ENCODE data around the gene ABHD6. TPM values are rescaled to one million over a fixed set of nuclear protein-coding genes. Genes with fewer than 3 reads are reported as not detected.

The ABHD6 gene
- total RNA-seq, 1 experiment from 2014 or later: 2.2 TPM

- Histone ChIP-seq H2BK5ac (ENCODE audit: insufficient read length, low read length) (no peak overlapping the region), H2BK12ac (ENCODE audit: insufficient read length, low read depth, low read length) (no peak overlapping the region), H3K4ac (ENCODE audit: low read depth, low read length) (no peak overlapping the region), H3K23me2 (ENCODE audit: insufficient read length, low read depth, low read length, poor library complexity, severe bottlenecking) (no peaks in the 10 kb centered on the region), H3K23ac (ENCODE audit: insufficient read length, low read depth, low read length) (no peak overlapping the region), H2AK5ac (ENCODE audit: insufficient read length, low read length) (no peak overlapping the region), H2BK120ac (ENCODE audit: low read depth, low read length, poor library complexity, severe bottlenecking) (no peak overlapping the region), H2AFZ (ENCODE audit: low read length) (no peak overlapping the region), H2BK20ac (ENCODE audit: low read depth, low read length, poor library complexity, severe bottlenecking) (no peak overlapping the region), H3K27me3 (ENCODE audit: insufficient read depth, low read length) (no peaks in the 10 kb centered on the region), H3K4me2 (ENCODE audit: insufficient read depth, insufficient read length, low read length) (no peak overlapping the region), H3K9ac (ENCODE audit: extremely low read depth, insufficient read length, low read length) (no peak overlapping the region), H3K4me1 (ENCODE audit: insufficient read depth, low read length) (no peaks in the 10 kb centered on the region), H3K9me3 (ENCODE audit: control insufficient read depth, low read depth, low read length) (no peaks in the 10 kb centered on the region), H4K20me1 (ENCODE audit: control insufficient read depth, insufficient read depth, insufficient read length) (no peaks in the 10 kb centered on the region), H3K79me2 (ENCODE audit: insufficient read depth, low read length) (no peaks in the 10 kb centered on the region), H3K18ac (ENCODE audit: insufficient read length, low read depth, low read length) (no peak overlapping the region), H3T11ph (ENCODE audit: low read length) (no peak overlapping the region), H4K8ac (replicated peaks; ENCODE audit: insufficient read length, low read depth, low read length) (no peak overlapping the region), H4K5ac (ENCODE audit: insufficient read length, low read depth, low read length) (no peak overlapping the region), H3K56ac (ENCODE audit: insufficient read length, low read depth, low read length) (no peak overlapping the region), H2BK15ac (ENCODE audit: low read depth, low read length) (no peak overlapping the region), H3K79me1 (ENCODE audit: insufficient read depth, low read depth, low read length, poor library complexity, severe bottlenecking) (no peaks in the 10 kb centered on the region), H3K14ac (ENCODE audit: insufficient read depth, low read length) (no peak overlapping the region), H3K27ac (ENCODE audit: insufficient read length, low read depth, low read length) (no peak overlapping the region), H4K91ac (ENCODE audit: insufficient read length, low read depth, low read length) (no peak overlapping the region)
- no peaks in the 10 kb centered on the region for H3K36me3 Mint-ChIP-seq (ENCODE audit: insufficient read depth in 1 of 3, low read depth in 3 of 3)
- DNase-seq: no peak
- peaks cover 0 to 2% of the 10 kb centered on the region in 2 experiments; a peak in 2 of 5 replicates for H3K9me3 Mint-ChIP-seq
- H3K27ac Mint-ChIP-seq: no peak overlapping the region
- no peak for TF ChIP-seq CTCF (conservative IDR thresholded peaks at IDR 0.05)
- no peak overlapping the region for H3K4me3 Mint-ChIP-seq
- peaks cover 6% of the 10 kb centered on the region for H3K27me3 Mint-ChIP-seq (ENCODE audit: low read depth)
- no peaks in the 10 kb centered on the region for H3K4me1 Mint-ChIP-seq
These were observed 38.8 kb upstream of the ABHD6 start for GRCh38 chr3:58198804-58199203.

All from H9 (cell line).